Measurements from ENCODE around the gene STAB1.

The STAB1 gene

DNA sequence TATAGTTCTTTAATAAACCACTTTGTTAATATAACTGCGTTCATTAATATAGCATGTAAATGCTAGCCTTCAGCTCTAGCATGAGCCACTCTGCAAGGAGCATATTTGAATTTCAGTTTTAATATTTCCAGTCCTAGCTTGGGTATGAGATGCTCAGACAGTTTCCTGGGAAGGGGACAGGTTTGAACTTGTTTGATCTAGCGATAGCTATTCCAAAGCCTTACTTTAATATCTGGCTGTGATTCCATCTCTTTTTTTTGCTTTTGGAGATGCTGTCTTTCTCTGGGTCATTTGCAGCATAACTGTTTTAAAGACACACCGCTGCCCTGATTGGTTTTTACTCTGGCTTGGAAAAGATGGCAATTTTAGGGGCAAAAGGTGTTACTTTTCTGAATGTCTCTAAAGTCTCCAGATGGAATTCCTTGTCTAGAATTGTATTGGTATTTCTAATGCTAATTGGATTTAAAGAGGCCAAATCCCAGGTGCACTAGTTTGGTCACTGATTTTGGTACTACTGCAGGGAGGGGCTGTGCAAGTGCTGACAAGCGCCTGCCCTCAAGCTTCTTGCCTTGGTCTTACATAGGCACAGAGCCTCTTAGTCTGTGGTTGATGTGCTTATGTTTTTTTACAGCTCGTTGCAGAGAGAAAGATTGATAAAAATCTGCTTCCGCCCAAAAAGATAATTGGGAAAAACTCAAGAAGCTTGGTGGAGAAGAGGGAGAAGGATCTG, 36.9 kb upstream of the STAB1 start:
- no peak for DNase-seq (ENCODE audit: low read depth in 2 of 2)

DNA sequence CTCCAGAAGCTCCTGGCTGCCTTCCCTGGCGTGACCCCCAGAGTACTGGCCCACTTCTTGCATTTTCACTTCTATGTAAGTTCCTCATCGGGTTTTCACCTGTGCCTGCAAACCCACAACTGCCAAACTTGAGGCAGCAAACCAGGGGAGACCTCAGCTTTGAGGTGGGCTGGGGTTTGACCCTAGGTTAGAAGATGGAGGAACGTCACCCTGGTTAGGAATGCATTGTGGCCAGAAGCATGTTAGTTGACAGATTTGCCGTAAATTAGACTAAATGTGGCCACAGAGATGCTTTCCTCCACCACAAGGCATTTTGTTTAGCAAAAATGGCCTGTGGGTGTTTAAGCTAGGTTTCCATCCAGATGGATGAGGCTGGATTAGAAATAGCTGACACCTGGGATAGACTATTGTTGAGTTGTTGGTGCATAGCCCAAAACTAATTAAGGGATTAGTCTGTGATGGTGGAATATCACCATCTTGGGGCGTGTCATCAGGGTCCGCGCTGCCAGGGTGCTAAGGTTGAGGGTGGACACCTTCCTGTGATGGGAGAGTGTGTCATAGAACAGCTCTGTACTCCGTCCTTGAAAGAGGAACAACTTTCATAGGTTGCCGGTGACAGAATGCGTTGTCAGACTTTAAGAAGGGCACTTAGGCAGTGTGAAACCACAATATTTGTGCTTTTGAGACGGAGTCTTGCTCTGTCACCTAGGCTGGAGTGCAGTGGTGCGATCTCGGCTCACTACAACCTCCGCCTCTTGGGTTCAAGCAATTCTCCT, 36.2 kb upstream of the STAB1 start:
- no peak for DNase-seq (ENCODE audit: low read depth in 2 of 2)

DNA sequence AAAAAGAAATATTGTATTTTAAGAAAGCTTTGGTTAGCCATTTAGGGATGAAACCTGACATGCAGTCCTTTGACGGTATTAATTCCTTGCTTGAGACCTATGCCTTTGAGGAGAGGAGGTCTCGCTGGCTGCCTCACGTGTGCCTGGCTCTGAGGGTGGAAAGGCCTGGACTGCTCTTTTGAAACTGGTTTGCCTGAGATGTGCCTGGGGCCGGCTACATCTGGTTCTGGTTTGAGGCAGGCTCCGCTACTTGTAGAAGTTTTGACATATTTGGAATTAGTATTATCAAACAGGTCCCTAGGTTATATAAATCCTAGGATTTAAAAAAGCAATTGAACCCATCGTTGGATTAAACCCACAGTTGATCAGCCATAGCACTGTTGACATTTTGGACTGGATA, 33.3 kb upstream of the STAB1 start:
- no peak for DNase-seq (ENCODE audit: low read depth in 2 of 2)

DNA sequence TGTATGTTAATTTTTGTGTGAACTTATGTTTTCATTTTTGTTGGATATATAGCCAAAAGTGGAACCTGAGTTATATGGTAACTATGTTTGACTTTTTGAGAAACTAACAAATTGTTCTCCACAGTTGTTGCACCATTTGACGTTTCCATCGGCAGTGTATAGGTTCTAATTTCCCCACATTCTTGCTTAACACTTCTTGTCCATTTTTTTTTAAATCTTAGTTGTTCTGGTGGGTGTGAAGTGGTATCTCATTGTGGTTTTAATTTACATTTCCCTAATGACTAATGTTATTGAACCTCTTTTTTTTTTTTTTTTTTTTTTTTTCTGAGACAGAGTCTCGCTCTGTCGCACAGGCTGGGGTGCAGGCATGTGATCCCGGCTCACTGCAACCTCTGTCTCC, 31.7 kb upstream of the STAB1 start:
- DNase-seq (ENCODE audit: low read depth in 2 of 2) = no peak

DNA sequence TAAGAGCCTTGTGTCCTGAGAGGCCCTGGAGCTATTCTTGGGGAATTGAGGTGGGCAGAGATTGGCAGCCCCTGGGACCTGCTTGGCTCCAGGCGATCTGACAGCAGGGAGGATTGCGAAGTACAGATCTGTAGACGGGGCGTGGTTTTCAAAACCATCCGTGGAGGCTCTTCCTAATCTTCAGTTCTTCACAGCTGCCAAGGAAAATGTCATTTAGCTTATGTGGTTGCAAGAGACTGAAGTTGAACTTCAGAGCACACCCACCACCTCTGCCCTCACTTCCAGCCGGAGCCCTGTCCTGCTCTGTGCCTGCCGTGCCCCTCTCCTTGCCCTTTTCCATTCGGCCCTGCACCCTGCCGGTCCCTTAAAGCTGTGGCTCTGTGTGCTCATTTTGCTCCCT, 26.8 kb upstream of the STAB1 start:
- no peak for DNase-seq (ENCODE audit: low read depth in 2 of 2)

DNA sequence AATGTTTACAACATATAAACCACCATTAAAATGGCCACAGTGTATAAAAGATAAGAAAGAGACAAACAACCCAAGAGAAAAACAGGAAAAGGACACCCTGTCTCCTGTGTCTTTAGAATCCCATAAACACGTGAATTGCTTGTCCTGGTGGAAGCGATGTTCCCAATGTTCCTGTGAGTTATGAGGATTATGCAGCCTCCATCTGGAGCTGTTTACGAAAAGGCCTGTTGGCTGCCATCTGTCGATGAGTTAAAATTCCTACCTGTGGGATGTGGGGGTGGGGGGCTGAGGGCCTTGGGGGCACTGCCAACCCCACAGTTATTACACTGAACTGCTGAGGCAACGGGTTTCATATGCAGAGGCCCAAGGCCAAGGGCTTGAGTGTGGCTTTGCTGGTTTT, 26.1 kb upstream of the STAB1 start:
- DNase-seq (ENCODE audit: low read depth in 2 of 2) = no peak

DNA sequence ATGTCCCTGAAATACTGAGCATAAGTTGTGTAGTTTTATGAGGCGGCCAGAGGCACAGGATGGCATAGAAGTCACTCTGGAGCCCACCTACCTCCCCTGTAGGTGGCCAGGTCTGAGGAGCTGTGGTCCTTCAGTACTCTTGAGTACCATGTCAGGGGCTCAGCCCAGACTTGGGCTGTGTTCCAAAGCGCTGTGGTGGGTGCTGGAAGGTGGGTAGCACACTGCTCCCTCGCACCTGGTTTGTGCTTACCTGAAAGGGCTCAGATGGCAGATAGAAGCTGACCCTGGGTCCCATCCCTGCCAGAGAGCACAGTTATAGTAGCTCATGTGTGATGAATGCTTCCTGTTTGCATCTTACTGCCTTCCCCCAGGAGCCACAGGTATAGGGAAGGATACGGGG, 24.2 kb upstream of the STAB1 start:
- no peak for DNase-seq (ENCODE audit: low read depth in 2 of 2)

DNA sequence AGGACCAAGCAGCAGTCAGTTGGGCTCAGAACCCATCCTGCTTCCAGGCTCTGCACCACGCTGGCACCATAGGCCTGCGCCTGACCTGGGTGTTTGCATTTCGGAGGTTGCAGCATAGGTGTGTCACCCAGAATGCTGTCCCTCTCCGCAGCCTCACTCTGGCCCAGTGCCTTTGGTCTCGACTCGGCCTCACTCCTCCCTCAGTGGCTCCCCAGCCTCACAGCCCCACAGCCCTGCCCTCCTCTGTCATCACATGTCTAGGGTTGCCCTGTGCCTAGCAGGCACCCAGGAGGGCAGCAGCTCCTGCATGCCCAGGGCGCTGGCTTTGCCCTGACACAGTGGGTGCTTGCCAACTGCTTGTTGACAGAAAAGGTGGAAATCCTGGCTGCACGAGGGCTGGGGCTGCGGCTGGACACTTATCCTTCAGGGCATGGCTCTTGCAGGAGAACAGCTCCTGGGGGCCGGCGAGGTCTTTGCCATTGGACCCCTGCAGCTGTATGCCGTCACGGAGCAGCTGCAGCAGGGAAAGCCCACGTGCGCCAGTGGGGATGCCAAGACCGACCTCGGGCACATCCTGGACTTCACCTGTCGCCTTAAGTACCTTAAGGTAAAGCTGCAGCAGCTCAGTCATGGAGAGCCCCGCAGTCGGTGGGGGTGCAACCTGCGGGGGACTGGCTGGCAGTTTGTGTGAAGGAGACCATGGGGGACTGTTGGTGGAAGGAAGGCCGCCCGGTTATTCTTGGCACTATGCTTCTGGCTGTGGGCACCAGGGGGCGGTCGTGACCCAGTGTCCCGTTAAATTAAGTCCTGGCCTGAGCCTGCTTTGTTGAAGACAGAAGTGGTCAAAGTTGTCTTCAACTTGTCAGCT, 23.5 kb upstream of the STAB1 start:
- DNase-seq (ENCODE audit: low read depth in 2 of 2) = no peak

DNA sequence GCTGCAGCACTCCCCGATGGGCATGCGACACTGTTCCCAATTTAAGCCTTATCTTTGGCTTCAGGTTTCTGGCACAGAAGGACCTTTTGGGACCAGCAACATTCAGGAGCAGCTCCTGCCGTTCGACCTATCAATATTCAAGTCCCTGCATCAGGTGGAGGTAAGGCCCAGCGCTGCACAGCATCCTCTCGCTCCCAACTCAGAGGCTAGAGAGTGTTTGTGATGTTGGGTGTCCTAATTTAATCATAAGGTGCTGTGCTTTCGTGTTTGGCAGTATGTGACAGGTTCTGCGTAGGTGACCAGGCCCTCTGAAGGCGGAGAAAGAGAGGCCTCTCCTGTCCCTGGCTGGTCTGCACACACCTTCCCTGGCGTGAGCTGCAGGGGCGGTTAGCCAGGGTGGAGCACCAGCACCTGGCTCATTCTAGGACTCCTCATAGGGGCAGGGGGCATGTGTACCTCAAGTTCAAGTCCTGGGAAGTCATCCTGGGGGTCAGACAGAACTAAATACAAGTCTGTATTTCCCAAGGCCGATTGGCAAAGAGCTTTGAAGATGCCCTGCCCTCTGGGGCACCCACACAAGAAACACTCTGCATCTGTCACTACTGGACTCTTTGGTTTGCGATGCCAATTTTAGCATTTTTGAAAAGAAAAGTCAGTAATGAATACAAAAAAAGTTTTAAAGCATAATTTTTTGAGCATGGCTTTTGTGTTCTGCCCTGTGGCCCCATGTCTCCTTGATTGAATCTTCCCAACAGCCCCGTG, 22.7 kb upstream of the STAB1 start:
- DNase-seq (ENCODE audit: low read depth in 2 of 2) = no peak

DNA sequence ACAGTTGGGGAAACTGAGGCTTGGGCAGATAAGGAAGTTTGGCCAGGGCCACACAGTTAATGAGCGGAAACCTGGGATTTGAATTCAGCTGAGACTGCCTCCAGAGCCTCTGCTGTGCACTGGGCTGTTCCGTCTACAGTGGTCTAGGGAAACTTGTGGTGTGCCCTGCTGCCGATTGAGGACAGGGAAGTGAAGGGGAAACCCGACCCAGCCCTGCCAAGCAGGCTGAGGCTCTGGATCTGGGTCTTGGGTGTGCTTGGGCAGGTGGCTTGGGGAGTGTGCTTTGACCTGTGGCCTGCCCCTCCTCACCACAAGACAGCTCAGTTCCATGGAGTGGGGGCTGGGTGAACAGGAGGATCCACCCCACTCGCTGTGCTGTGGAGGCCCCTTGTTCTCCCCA, 22.1 kb upstream of the STAB1 start:
- no peak for DNase-seq (ENCODE audit: low read depth in 2 of 2)

DNA sequence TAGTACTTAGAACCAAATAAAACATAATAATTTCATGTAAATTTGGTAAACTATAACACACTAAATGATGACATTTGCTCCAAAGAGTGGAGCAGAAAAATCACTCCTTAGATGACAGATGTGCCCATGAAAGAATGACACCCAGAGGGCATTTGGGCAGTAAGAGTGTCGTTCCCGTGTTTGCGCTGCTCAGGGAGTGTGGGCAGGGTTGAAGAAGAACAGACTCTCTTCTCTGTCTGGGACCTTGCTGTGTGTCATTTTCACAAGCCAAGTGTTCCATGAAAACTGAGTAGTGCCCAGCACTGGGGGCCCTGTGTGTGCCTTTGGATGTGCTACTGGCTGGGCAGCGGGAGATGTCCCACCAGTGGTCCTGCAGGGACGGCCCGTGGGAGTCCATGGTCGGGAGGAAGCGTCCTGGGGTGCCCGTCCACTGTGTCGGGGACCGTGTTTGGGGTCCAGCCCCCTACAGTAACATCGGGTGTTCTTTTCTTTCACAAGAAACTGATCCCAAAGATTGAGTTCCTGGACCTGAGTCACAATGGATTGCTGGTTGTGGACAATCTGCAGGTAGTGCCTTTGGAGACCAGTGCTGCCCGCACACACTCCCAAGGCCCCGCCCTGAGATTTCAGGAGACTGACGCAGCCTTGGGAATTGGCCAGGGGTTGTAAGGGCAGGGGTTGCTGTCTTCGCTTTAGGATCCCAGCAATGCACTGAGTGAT, 17.9 kb upstream of the STAB1 start:
- DNase-seq (ENCODE audit: low read depth in 2 of 2) = no peak

DNA sequence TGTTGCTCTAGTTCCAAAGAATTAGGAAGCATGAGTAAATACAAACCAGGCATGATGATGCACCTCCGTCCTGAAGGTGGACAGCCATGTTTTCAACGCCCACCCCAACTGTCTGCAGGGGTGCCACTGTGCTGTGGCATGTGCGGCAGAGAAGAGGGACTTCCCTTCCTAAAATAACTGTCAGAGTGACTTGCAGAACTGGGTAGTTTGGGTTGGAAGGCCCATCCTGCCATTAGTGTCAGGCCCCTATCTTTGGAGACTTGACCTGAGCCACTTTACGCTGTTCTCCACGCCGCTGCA, 17.4 kb upstream of the STAB1 start:
- no peak for DNase-seq (ENCODE audit: low read depth in 2 of 2)

DNA sequence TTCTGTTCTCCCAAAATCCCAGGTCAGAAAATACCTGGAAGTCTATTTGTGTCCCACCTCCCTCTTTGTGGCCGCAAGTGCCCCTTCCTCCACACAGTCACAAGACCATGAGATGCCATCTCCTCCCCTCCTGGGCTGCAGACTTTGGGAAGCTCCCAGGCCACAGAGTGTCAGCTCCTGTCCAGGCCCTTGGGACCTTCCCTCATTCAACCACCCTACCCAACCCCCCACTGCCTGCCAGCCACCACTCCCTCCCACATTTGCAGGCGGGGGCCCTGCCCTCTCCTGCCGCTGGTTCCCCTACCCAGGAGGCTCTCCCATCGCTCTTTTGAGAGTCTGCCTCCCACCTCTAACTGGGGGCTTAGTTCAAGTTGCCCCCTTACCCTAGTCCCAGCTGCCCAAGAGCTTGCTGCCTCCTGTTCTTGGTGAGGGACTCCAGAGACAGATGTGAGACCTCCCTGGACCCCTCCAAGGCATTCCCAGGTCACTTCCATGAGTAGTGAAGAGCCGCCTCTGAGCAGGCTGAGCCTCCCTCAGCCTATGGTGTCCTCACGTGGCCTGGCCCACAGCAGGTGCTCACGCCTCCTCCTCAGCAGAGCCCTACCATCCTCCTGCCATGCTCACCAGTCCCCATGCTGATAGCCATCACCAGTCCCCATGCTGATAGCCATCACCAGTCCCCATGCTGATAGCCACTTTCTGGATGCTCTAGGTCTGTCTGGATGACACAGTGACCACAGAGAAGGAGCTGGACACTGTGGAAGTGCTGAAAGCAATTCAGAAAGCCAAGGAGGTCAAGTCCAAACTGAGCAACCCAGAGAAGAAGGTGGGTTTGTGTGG, 15.9 kb upstream of the STAB1 start:
- DNase-seq (ENCODE audit: low read depth in 2 of 2) = no peak

DNA sequence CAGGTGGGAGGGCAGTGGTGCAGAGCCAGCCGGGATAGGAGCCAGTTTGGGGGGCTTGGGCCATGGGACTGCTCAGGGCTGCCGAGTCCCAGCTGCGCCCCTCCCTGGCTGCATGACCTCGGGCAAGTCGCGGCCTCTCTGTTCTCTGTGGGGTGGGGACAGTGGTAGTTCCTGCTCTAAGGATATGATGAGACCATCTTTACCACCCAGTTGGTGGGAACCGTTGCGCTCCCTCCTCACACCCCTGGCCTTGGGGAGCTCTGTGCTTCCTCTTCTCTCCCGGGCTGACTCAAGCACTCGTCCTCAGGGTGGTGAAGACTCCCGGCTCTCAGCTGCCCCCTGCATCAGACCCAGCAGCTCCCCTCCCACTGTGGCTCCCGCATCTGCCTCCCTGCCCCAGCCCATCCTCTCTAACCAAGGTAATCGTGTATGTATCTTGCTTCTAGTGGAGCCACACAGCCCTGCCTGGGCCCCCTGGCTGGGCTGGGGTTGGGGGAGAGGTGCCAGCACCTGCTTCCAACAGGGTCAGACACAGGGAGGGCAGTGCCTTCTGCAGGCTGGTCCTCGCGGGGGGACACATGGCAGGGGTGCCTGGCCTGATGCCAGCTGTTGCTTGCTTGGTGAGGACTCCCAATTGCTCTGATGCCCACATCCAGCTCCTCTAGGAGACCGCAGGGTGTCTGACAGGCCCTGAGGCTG, 15.1 kb upstream of the STAB1 start:
- DNase-seq (ENCODE audit: low read depth in 2 of 2) = no peak

DNA sequence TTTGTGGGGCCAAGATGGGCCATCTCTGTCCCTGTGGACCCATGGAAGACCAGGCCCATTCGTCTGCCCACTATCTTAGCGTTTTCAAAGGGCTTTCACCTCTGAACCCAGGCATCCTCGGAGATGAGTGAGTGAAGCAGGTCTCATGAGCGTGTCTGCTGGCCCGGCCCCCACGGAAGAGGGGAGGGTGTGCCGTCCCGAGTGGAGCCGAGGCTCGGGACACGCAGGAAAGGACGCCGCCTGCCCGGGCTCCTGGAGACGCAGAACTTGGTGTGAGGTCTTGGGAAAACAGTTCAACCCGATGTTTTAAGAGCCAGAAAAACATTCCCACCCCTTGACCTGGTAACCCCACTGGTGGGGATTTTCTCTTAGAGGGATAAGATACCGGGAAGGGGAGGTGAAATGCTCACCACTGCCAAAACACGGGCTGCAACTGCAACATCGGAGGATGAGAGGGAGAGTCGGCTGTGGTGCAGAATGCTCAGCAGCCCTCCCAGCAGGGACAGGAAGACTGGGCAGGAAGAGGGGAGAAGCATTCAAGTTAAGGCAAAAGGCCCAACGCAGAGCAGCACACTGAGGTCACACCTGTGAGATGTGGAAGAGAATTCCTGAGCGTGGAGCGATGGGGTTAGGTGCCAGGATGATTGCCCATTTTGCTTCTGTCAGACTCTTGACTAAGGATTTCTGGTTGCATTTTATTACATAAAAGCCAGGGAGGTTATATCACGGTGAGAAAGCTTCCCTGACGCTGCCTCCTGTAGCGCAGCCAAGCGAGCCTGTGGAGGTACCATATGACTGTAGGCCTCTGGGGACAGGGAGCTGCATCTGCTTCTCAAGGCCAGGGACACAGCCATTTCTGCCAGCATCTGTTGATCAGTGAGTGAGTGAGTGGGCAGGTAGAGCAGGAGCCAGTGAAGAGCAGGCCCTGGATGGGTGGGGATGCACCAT, 14.1 kb upstream of the STAB1 start:
- DNase-seq (ENCODE audit: low read depth in 2 of 2) = no peak

DNA sequence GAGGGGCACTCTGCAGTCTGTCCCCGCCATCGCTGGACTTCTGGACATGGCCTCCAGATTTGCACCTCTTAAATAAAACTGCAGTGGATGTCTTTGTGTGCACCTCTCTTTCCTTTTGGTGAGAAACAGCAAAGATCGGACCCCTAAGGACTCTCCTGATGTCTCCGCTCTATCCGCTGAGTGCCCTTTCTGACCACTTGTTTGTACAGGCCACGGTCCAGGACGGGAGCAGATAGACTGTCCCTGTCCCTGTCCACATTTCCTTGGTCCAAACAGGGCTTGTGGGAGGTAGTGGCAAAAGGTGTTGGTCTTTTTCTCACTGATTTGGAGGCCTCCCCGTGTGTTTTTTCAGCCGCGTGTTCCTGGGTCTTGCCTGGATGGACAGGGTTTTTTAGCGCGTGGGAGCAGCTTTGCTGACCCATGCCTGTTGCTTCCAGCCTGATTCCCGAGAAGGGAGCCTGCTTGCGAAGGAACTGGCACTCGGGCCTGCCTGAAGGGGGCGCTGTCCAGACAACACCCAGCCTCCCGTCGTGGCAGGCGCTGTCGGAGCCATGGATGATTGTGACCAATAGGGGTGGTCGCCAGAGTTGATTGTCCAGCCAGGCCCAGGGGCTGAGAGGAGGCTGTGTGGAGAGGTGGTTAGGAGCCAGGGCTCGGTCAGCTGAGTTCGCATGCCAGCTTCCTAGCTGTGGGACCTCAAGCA, 13.2 kb upstream of the STAB1 start:
- no peak for DNase-seq (ENCODE audit: low read depth in 2 of 2)

DNA sequence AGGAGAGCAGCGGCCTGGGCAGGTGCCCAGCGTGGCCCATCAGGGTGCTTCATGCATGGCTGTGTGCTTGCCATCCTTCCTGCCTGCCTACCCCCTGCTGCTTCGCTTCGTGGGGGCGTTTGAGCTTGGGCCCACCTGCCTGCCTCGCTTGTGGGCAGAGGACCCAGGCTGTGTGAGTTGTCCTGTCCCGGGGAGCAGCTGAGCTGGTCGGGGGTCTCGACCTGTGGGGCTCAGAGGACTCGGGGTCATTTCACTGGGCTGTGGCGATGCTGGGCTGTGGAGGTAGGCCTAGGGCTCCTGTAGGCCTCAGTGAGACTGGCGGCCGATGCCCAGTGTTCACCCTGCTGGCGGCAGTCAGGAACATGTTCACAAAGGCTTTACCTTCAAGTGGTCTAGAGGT, 12.1 kb upstream of the STAB1 start:
- DNase-seq (ENCODE audit: low read depth in 2 of 2) = no peak
